BJ (cell line): Measurements from ENCODE around the gene LDLRAD4. TPM values are rescaled to one million over a fixed set of nuclear protein-coding genes. Genes with fewer than 3 reads are reported as not detected.

Experiments used
- CTCF ChIA-PET: fragments of 350-600 bp; formaldehyde crosslinking; extraction: SDS; loops from one replicate; lab custom pipeline; 2021; ENCODE audit warnings: antibody characterized with exemption, inconsistent platforms; lab: Yijun Ruan, JAX
- POLR2A ChIA-PET: fragments of 300-600 bp; sonication (Branson Sonifier 250); formaldehyde crosslinking; extraction: SDS; loops from one replicate; lab custom pipeline; 2021; ENCODE audit warnings: antibody characterized with exemption; lab: Charles Lee
- DNase-seq: peaks from one replicate; pipeline ENCODE4 v3.0.0-alpha.2; 2011; ENCODE audit warnings: low read depth
- H3K27me3 ChIP-seq: 2 replicates; pipeline ENCODE4 v1.6.0; 2011; ENCODE audit warnings: low read length; ENCODE audit not compliant: control insufficient read depth, insufficient read depth
- H3K36me3 ChIP-seq: 2 replicates; pipeline ENCODE4 v1.5.1; 2011; ENCODE audit warnings: low read length; ENCODE audit not compliant: control insufficient read depth, insufficient read depth
- H3K4me3 ChIP-seq: 2 replicates; pipeline ENCODE4 v1.5.1; 2011; ENCODE audit warnings: low read depth, mild to moderate bottlenecking, control low read depth, low read length
- polyA plus RNA-seq: library from polyadenylated mRNA; depleted of rRNA; stranded (reverse); fragments of >200 nt; gene quantifications from 2 replicates; pipeline ENCODE4 v1.2.3, GENCODE V29; 2011
- TF ChIP-seq, protein P1 (sequence below): IDR thresholded peaks from 2 replicates; pipeline ENCODE4 v1.5.1; 2011; ENCODE audit warnings: low read depth, mild to moderate bottlenecking, control low read depth, inconsistent platforms, low read length, moderate library complexity; ENCODE audit not compliant: insufficient read depth

The LDLRAD4 gene
- polyA plus RNA-seq, 1 experiment = not detected

DNA sequence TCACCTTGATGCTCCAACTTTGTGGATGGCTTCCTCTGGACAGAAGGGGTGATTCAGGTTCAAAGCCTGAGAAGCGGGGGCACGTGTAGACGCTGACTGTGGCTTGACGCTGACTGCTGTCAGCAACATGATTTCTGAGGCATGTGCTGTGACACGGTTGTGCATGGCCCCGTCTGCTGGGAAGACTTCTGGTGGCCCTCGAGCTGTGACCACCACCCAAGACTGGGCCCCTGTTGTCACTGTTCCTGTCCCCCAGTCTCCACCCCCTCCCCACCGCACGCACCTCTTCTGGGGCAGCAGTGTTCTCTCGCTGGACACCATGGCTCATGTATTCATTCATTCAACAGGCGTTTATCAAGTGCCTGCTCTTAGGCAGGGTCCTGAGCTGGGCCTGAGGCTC, 262.8 kb downstream of the LDLRAD4 start:
- POLR2A ChIA-PET = no interaction called here
- Histone ChIP-seq H3K36me3 (no peaks in the 10 kb centered on the region), H3K27me3 (no peaks in the 10 kb centered on the region), H3K4me3 (no peak overlapping the region)
- TF ChIP-seq, protein P1, sequence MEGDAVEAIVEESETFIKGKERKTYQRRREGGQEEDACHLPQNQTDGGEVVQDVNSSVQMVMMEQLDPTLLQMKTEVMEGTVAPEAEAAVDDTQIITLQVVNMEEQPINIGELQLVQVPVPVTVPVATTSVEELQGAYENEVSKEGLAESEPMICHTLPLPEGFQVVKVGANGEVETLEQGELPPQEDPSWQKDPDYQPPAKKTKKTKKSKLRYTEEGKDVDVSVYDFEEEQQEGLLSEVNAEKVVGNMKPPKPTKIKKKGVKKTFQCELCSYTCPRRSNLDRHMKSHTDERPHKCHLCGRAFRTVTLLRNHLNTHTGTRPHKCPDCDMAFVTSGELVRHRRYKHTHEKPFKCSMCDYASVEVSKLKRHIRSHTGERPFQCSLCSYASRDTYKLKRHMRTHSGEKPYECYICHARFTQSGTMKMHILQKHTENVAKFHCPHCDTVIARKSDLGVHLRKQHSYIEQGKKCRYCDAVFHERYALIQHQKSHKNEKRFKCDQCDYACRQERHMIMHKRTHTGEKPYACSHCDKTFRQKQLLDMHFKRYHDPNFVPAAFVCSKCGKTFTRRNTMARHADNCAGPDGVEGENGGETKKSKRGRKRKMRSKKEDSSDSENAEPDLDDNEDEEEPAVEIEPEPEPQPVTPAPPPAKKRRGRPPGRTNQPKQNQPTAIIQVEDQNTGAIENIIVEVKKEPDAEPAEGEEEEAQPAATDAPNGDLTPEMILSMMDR = no peak
- DNase-seq = no peak
- CTCF ChIA-PET = no interaction called here

- TF ChIP-seq, protein P1 = no peak
- POLR2A ChIA-PET = no interaction called here
Measured at GRCh38 chr18:13481820-13482617, 263.5 kb downstream of the LDLRAD4 start.

GRCh38 chr18:13482618-13482945, 264.0 kb downstream of the LDLRAD4 start:
- no peak for DNase-seq
- POLR2A ChIA-PET = no interaction called here
- TF ChIP-seq, protein P1 = no peak
- CTCF ChIA-PET = no interaction called here
- no peak overlapping the region for H3K4me3 ChIP-seq
- H3K27me3 ChIP-seq = no peaks in the 10 kb centered on the region
- H3K36me3 ChIP-seq = no peaks in the 10 kb centered on the region

More at GRCh38 chr18:13481820-13482617, 263.5 kb downstream of the LDLRAD4 start:
- Histone ChIP-seq H3K27me3 (no peaks in the 10 kb centered on the region), H3K36me3 (no peaks in the 10 kb centered on the region), H3K4me3 (no peak overlapping the region)
- DNase-seq = no peak
- CTCF ChIA-PET = no interaction called here

DNA sequence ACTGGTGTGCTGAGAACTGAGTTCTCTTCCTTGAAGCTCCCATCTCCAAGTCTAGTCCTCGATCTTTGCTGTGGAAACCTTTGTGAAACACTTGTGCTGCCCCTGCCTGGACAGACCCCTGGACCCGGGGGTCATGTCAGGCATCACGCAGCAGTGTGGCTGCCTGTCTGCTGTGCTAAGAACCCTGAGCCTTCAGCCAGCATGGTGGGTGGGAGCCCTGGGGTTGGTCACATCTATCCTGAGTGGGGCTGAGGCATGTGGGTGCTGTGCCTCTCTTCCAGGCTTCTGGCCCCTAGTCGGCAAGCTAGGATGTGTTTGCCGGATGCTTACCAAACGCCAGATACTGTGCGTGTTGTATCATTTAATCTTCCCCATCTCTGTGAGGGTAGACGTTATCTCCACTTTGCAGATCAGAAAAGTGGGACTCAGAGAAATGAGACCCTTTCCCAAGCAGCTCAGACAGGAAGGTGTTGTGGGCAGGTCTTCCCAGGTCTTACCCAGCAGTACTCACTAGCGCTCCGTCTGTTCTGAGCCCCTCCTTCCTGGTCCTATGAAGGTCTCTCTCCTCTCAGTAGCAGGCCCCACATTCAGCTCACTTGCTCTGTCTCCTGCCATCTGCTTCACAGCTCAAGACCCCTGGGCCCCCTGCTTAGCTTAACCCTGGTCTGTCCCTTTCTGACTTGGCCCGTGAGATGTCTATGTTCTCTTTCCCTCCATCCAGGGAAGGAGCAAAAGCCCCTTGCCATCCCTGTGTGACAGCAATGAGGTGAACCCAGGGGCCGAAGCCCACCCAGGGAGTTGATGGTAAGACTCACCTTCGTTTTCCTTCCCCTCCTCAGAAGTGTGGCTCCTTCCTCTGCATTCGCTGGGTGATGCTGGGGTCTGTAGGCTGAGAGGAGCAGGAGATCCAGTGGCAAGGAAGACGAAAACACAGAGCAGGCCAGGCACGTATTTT, 265.0 kb downstream of the LDLRAD4 start:
- CTCF ChIA-PET = no interaction called here
- Histone ChIP-seq H3K27me3 (no peaks in the 10 kb centered on the region; the same call in 1 of the 2 replicates), H3K4me3 (no peak overlapping the region), H3K36me3 (no peaks in the 10 kb centered on the region)
- TF ChIP-seq, protein P1 = no peak
- POLR2A ChIA-PET = no interaction called here
- DNase-seq = no peak

GRCh38 chr18:13485182-13485581, 266.6 kb downstream of the LDLRAD4 start:
- TF ChIP-seq, protein P1 = no peak
- no peaks in the 10 kb centered on the region; the same call in 1 of the 2 replicates for H3K27me3 ChIP-seq
- ChIA-PET POLR2A (no interaction called here), CTCF (no interaction called here)
- H3K4me3 ChIP-seq = no peak overlapping the region
- no peaks in the 10 kb centered on the region for H3K36me3 ChIP-seq
- DNase-seq = no peak
